ENCODE data around the gene GAGE12F.
"Not testable (repeated sequence)": the region's sequence is repeated elsewhere in the genome, so short reads cannot be mapped to it uniquely, and the experiment has no call there.

GAGE12F gene, protein sequence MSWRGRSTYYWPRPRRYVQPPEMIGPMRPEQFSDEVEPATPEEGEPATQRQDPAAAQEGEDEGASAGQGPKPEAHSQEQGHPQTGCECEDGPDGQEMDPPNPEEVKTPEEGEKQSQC

DNA sequence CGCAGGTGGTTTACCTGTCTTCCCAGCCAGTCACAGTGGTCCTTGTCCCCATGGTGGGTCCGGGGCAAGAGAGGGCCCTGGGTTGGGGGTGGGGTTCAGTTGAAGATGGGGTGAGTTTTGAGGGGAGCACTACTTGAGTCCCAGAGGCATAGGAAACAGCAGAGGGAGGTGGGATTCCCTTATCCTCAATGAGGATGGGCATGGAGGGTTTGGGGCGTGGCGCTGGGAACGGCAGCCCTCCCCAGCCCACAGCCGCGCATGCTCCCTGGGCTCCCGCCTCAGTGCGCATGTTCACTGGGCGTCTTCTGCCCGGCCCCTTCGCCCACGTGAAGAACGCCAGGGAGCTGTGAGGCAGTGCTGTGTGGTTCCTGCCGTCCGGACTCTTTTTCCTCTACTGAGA lies at the start of gene GAGE12F:
TSS of gene GAGE12F (plus strand) at position 301 of the 400 bp plus-strand sequence. CDS start 1,155 bp downstream, outside the sequence.
- DNase-seq, result not testable (repeated sequence)

DNA sequence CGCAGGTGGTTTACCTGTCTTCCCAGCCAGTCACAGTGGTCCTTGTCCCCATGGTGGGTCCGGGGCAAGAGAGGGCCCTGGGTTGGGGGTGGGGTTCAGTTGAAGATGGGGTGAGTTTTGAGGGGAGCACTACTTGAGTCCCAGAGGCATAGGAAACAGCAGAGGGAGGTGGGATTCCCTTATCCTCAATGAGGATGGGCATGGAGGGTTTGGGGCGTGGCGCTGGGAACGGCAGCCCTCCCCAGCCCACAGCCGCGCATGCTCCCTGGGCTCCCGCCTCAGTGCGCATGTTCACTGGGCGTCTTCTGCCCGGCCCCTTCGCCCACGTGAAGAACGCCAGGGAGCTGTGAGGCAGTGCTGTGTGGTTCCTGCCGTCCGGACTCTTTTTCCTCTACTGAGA lies 28.8 kb upstream of the GAGE12F start, which contains the start of gene GAGE12C:
TSS of gene GAGE12C (plus strand) at position 301 of the 400 bp plus-strand sequence. CDS start 1,155 bp downstream, outside the sequence.
- not testable (repeated sequence) for DNase-seq

DNA sequence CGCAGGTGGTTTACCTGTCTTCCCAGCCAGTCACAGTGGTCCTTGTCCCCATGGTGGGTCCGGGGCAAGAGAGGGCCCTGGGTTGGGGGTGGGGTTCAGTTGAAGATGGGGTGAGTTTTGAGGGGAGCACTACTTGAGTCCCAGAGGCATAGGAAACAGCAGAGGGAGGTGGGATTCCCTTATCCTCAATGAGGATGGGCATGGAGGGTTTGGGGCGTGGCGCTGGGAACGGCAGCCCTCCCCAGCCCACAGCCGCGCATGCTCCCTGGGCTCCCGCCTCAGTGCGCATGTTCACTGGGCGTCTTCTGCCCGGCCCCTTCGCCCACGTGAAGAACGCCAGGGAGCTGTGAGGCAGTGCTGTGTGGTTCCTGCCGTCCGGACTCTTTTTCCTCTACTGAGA lies 19.2 kb upstream of the GAGE12F start, which contains the start of gene GAGE12D:
TSS of gene GAGE12D (plus strand) at position 301 of the 400 bp plus-strand sequence. CDS start 1,155 bp downstream, outside the sequence.
- DNase-seq, result not testable (repeated sequence)

DNA sequence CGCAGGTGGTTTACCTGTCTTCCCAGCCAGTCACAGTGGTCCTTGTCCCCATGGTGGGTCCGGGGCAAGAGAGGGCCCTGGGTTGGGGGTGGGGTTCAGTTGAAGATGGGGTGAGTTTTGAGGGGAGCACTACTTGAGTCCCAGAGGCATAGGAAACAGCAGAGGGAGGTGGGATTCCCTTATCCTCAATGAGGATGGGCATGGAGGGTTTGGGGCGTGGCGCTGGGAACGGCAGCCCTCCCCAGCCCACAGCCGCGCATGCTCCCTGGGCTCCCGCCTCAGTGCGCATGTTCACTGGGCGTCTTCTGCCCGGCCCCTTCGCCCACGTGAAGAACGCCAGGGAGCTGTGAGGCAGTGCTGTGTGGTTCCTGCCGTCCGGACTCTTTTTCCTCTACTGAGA lies 9.7 kb upstream of the GAGE12F start, which contains the start of gene GAGE12E:
TSS of gene GAGE12E (plus strand) at position 301 of the 400 bp plus-strand sequence. CDS start 1,155 bp downstream, outside the sequence.
- not testable (repeated sequence) for DNase-seq

DNA sequence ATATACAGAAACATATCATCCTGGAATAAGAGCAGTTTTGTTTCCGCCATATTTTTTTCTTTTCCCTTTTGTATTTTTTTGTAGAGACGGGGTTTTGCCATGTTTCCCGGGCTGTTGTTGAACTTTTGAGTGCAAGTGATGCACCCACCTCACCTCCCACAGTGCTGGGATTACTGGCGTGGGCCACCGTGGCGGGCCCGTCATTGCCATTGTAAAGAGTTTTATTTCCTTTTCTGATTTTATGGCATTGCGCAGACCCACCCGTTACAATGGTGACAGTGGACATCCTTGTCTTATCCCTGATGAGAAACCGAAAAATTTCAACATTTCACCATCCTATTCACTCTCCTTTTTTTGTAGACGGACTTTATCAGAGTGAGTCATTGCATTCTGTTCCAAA lies 8.1 kb downstream of the GAGE12F start:
- not testable (repeated sequence) for DNase-seq

DNA sequence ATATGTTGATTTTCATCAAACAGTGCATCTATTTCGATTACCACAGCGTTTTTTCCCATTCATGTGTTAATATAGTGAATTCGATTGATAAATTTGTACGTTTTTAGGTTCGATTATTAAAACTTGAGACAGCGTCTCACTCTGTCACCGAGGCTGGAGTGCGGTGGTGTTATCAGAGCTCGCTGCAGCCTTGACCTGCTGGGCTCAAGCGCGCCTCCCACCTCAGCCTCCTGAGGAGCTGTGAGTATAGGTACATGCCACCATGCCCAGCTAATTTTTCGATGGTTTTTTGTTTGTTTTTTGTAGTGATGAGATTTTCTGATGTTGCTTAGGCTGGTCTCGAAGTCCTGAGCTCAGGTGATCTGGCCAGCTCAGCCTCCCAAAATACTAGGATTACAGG lies 8.5 kb downstream of the GAGE12F start:
- not testable (repeated sequence) for DNase-seq

DNA sequence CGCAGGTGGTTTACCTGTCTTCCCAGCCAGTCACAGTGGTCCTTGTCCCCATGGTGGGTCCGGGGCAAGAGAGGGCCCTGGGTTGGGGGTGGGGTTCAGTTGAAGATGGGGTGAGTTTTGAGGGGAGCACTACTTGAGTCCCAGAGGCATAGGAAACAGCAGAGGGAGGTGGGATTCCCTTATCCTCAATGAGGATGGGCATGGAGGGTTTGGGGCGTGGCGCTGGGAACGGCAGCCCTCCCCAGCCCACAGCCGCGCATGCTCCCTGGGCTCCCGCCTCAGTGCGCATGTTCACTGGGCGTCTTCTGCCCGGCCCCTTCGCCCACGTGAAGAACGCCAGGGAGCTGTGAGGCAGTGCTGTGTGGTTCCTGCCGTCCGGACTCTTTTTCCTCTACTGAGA lies 9.5 kb downstream of the GAGE12F start, which contains the start of gene GAGE12G:
TSS of gene GAGE12G (plus strand) at position 301 of the 400 bp plus-strand sequence. CDS start 1,155 bp downstream, outside the sequence.
- not testable (repeated sequence) for DNase-seq

DNA sequence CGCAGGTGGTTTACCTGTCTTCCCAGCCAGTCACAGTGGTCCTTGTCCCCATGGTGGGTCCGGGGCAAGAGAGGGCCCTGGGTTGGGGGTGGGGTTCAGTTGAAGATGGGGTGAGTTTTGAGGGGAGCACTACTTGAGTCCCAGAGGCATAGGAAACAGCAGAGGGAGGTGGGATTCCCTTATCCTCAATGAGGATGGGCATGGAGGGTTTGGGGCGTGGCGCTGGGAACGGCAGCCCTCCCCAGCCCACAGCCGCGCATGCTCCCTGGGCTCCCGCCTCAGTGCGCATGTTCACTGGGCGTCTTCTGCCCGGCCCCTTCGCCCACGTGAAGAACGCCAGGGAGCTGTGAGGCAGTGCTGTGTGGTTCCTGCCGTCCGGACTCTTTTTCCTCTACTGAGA lies 19.0 kb downstream of the GAGE12F start, which contains the start of gene GAGE12H:
TSS of gene GAGE12H (plus strand) at position 301 of the 400 bp plus-strand sequence. CDS start 1,155 bp downstream, outside the sequence.
- not testable (repeated sequence) for DNase-seq

DNA sequence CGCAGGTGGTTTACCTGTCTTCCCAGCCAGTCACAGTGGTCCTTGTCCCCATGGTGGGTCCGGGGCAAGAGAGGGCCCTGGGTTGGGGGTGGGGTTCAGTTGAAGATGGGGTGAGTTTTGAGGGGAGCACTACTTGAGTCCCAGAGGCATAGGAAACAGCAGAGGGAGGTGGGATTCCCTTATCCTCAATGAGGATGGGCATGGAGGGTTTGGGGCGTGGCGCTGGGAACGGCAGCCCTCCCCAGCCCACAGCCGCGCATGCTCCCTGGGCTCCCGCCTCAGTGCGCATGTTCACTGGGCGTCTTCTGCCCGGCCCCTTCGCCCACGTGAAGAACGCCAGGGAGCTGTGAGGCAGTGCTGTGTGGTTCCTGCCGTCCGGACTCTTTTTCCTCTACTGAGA lies 28.6 kb downstream of the GAGE12F start, which contains the start of gene GAGE2A:
TSS of gene GAGE2A (plus strand) at position 301 of the 400 bp plus-strand sequence. CDS start 1,155 bp downstream, outside the sequence.
- not testable (repeated sequence) for DNase-seq

DNA sequence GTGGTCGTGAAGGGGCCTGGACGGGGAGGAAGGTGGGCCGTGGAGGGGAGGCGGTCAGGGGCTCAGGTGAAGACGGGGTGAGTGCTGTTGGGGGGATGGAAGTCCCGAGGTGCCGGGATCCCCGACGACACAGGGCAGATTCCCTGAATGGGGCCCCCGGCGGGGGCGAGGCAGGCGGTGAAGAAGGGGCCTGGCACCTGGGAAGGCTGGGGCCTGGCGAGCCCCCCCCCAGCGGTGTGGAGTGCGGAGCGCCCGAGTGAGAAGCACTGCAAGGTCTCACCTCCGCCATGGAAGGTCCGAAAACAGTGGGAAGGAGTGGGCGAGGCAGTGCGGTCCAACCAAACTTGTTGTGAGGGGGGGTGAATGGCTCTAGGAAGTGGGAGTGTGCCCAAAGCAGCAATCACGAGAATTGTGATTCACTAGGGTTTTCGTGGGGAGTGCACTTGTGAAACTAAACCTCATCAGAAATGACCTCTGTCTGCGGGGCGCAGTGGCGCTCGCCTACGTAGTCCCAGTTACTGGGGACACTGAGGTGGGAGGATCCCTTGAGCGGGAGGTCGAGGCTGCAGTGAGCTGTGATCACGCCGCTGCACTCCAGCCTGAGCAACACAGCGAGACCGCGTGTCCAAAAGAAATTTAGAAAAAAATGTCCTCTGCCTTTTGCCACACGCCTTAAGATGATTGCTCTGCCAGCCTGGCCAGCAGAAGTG lies 29.3 kb downstream of the GAGE12F start:
- not testable (repeated sequence) for DNase-seq

DNA sequence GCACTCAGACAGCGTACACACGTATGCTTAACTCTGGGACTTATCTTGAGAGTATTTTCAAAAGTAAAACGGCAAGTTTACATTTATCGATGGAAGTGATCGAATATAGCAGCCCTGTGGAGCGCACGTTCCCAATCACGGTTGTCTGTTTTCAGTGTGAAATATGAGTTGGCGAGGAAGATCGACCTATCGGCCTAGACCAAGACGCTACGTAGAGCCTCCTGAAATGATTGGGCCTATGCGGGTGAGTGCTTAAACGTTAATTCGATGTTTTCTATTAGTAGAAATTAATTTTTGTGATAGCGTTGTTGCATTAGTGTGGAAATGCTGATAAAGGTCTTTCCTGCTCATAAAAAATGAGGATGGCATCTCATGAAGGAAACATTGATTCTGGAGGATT lies 29.8 kb downstream of the GAGE12F start:
- not testable (repeated sequence) for DNase-seq

DNA sequence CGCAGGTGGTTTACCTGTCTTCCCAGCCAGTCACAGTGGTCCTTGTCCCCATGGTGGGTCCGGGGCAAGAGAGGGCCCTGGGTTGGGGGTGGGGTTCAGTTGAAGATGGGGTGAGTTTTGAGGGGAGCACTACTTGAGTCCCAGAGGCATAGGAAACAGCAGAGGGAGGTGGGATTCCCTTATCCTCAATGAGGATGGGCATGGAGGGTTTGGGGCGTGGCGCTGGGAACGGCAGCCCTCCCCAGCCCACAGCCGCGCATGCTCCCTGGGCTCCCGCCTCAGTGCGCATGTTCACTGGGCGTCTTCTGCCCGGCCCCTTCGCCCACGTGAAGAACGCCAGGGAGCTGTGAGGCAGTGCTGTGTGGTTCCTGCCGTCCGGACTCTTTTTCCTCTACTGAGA lies 38.1 kb downstream of the GAGE12F start, which contains the start of gene GAGE1:
TSS of gene GAGE1 (plus strand) at position 301 of the 400 bp plus-strand sequence. CDS start 1,155 bp downstream, outside the sequence.
- DNase-seq, result not testable (repeated sequence)

DNA sequence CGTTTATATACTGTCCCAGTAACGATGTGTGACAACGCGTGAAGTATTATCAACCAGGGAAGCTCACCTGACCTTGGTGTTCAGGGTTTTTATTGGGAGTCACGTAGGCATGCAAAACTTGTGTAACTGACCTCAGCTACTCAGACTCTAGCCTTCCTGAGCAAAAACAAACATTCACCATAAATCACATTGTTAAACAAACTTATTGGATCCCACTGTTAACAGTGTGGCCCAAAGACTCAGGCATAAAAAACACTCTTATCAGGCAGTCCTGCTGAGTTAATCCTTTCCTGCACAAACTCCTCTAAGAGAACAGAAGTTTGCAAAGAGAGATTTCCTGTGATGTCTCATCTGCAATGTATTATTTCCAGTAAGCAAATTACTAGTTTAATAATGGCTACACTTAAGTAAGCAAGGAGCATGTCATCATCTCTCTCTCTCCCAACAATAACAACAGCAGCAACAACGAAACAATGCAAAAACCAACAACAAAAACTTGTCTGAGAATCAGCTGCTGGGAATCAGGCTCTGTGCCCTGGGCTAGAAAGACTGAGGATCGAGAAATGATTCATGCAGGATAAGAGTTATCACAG lies 50.2 kb downstream of the GAGE12F start:
- no peak for DNase-seq

Measured in OCI-M1 (cell line).